Dendritic cell treated with granulocyte-macrophage colony-stimulating factor and Interleukin-4, amounts not matched to agents 40 ng/mL and 50 ng/mL, for 4 days (primary cell): Measurements from ENCODE around the gene VEPH1.

Experiments used
- H3K27ac Mint-ChIP-seq: one replicate; pipeline ENCODE4 v1.8.0; 2022; ENCODE audit warnings: mild to moderate bottlenecking, mixed read lengths
- H3K27me3 Mint-ChIP-seq: one replicate; pipeline ENCODE4 v1.8.0; 2022; ENCODE audit warnings: mild to moderate bottlenecking, mixed read lengths
- H3K36me3 Mint-ChIP-seq: one replicate; pipeline ENCODE4 v1.8.0; 2022; ENCODE audit warnings: low read depth, mixed read lengths
- H3K4me1 Mint-ChIP-seq: one replicate; pipeline ENCODE4 v1.8.0; 2022; ENCODE audit warnings: low read depth, mixed read lengths
- H3K4me3 Mint-ChIP-seq: one replicate; pipeline ENCODE4 v1.8.0; 2022; ENCODE audit warnings: mild to moderate bottlenecking, moderate library complexity, mixed read lengths
- H3K9me3 Mint-ChIP-seq: one replicate; pipeline ENCODE4 v1.8.0; 2022; ENCODE audit warnings: mixed read lengths
- intact Hi-C: fragments of 100-400 bp; cut with micrococcal nuclease; formaldehyde crosslinking; loops from one replicate; pipeline ENCODE4 v1.15.0; 2022

The VEPH1 gene

GRCh38 chr3:157393113-157393512 is 110.1 kb downstream of the VEPH1 start:
- no peak overlapping the region for H3K27ac Mint-ChIP-seq
- intact Hi-C loops: no loop called here
- H3K36me3 Mint-ChIP-seq: no peaks in the 10 kb centered on the region
- no peaks in the 10 kb centered on the region for H3K4me1 Mint-ChIP-seq
- no peak overlapping the region for H3K4me3 Mint-ChIP-seq
- H3K9me3 Mint-ChIP-seq: peaks cover 9% of the 10 kb centered on the region
- H3K27me3 Mint-ChIP-seq: no peaks in the 10 kb centered on the region

- H3K4me3 Mint-ChIP-seq: no peak overlapping the region
- H3K36me3 Mint-ChIP-seq: no peaks in the 10 kb centered on the region
- peaks cover 9% of the 10 kb centered on the region for H3K9me3 Mint-ChIP-seq
- H3K4me1 Mint-ChIP-seq: no peaks in the 10 kb centered on the region
- intact Hi-C loops: no loop called here
- no peaks in the 10 kb centered on the region for H3K27me3 Mint-ChIP-seq
- H3K27ac Mint-ChIP-seq: no peak overlapping the region
These were observed 111.1 kb downstream of the VEPH1 start for GRCh38 chr3:157392104-157392503.

GRCh38 chr3:157390713-157391515 is 112.3 kb downstream of the VEPH1 start:
- Mint-ChIP-seq H3K27ac (no peak overlapping the region), H3K4me1 (no peaks in the 10 kb centered on the region), H3K27me3 (no peaks in the 10 kb centered on the region), H3K9me3 (peaks cover 9% of the 10 kb centered on the region), H3K4me3 (no peak overlapping the region), H3K36me3 (no peaks in the 10 kb centered on the region)
- intact Hi-C loops: no loop called here

- no peaks in the 10 kb centered on the region for H3K27me3 Mint-ChIP-seq
- H3K36me3 Mint-ChIP-seq: no peaks in the 10 kb centered on the region
- peaks cover 9% of the 10 kb centered on the region for H3K9me3 Mint-ChIP-seq
- intact Hi-C loops: no loop called here
- H3K4me3 Mint-ChIP-seq: no peak overlapping the region
- H3K4me1 Mint-ChIP-seq: no peaks in the 10 kb centered on the region
- H3K27ac Mint-ChIP-seq: no peak overlapping the region
These were observed 114.2 kb downstream of the VEPH1 start for GRCh38 chr3:157388976-157389375.

GRCh38 chr3:157387708-157388435 is 115.3 kb downstream of the VEPH1 start:
- Mint-ChIP-seq H3K36me3 (no peaks in the 10 kb centered on the region), H3K27me3 (no peaks in the 10 kb centered on the region), H3K9me3 (peaks cover 9% of the 10 kb centered on the region), H3K4me3 (no peak overlapping the region), H3K27ac (no peak overlapping the region), H3K4me1 (no peaks in the 10 kb centered on the region)
- intact Hi-C loops: no loop called here

GRCh38 chr3:157384491-157384890 is 118.7 kb downstream of the VEPH1 start:
- Mint-ChIP-seq H3K4me3 (no peak overlapping the region), H3K9me3 (no peaks in the 10 kb centered on the region), H3K27me3 (no peaks in the 10 kb centered on the region), H3K4me1 (no peaks in the 10 kb centered on the region), H3K27ac (no peak overlapping the region), H3K36me3 (no peaks in the 10 kb centered on the region)
- intact Hi-C loops: no loop called here

- Mint-ChIP-seq H3K27me3 (no peaks in the 10 kb centered on the region), H3K36me3 (no peaks in the 10 kb centered on the region)
These were observed 119.2 kb downstream of the VEPH1 start for GRCh38 chr3:157384031-157384430.

GRCh38 chr3:157381606-157382005 is 121.6 kb downstream of the VEPH1 start:
- intact Hi-C loops: no loop called here
- no peak overlapping the region for H3K27ac Mint-ChIP-seq
- H3K4me3 Mint-ChIP-seq: no peak overlapping the region
- no peaks in the 10 kb centered on the region for H3K9me3 Mint-ChIP-seq
- no peaks in the 10 kb centered on the region for H3K27me3 Mint-ChIP-seq
- H3K36me3 Mint-ChIP-seq: no peaks in the 10 kb centered on the region
- no peaks in the 10 kb centered on the region for H3K4me1 Mint-ChIP-seq

More at GRCh38 chr3:157384031-157384430, 119.2 kb downstream of the VEPH1 start:
- Mint-ChIP-seq H3K27ac (no peak overlapping the region), H3K4me1 (no peaks in the 10 kb centered on the region), H3K9me3 (no peaks in the 10 kb centered on the region), H3K4me3 (no peak overlapping the region)
- intact Hi-C loops: no loop called here

- Mint-ChIP-seq H3K4me3 (no peak overlapping the region), H3K27me3 (no peaks in the 10 kb centered on the region), H3K36me3 (no peaks in the 10 kb centered on the region), H3K9me3 (no peaks in the 10 kb centered on the region), H3K27ac (no peak overlapping the region), H3K4me1 (no peaks in the 10 kb centered on the region)
- intact Hi-C loops: no loop called here
These were observed 123.6 kb downstream of the VEPH1 start for GRCh38 chr3:157379525-157380140.

- Mint-ChIP-seq H3K36me3 (no peaks in the 10 kb centered on the region), H3K9me3 (no peaks in the 10 kb centered on the region), H3K27ac (no peak overlapping the region), H3K4me3 (no peak overlapping the region), H3K27me3 (no peaks in the 10 kb centered on the region), H3K4me1 (no peaks in the 10 kb centered on the region)
- intact Hi-C loops: no loop called here
These were observed 126.5 kb downstream of the VEPH1 start for GRCh38 chr3:157376603-157377300.

GRCh38 chr3:157375342-157375986 is 127.8 kb downstream of the VEPH1 start:
- intact Hi-C loops: no loop called here

GRCh38 chr3:157374933-157375332 is 128.3 kb downstream of the VEPH1 start:
- intact Hi-C loops: no loop called here
- Mint-ChIP-seq H3K27me3 (no peaks in the 10 kb centered on the region), H3K4me3 (no peak overlapping the region), H3K4me1 (no peaks in the 10 kb centered on the region), H3K9me3 (no peaks in the 10 kb centered on the region), H3K27ac (no peak overlapping the region), H3K36me3 (no peaks in the 10 kb centered on the region)

More at GRCh38 chr3:157375342-157375986, 127.8 kb downstream of the VEPH1 start:
- H3K4me1 Mint-ChIP-seq: no peaks in the 10 kb centered on the region
- no peaks in the 10 kb centered on the region for H3K9me3 Mint-ChIP-seq
- no peak overlapping the region for H3K27ac Mint-ChIP-seq
- no peak overlapping the region for H3K4me3 Mint-ChIP-seq
- no peaks in the 10 kb centered on the region for H3K27me3 Mint-ChIP-seq
- H3K36me3 Mint-ChIP-seq: no peaks in the 10 kb centered on the region

GRCh38 chr3:157373783-157374182 is 129.4 kb downstream of the VEPH1 start:
- no peaks in the 10 kb centered on the region for H3K4me1 Mint-ChIP-seq
- no peaks in the 10 kb centered on the region for H3K27me3 Mint-ChIP-seq
- H3K4me3 Mint-ChIP-seq: no peak overlapping the region
- H3K36me3 Mint-ChIP-seq: no peaks in the 10 kb centered on the region
- no peaks in the 10 kb centered on the region for H3K9me3 Mint-ChIP-seq
- H3K27ac Mint-ChIP-seq: no peak overlapping the region
- intact Hi-C loops: no loop called here
